ENCODE results near the gene SH3BP2.

GRCh38 chr4:2814627-2815270 is 21.9 kb downstream of the SH3BP2 start:
- TF ChIP-seq POLR2AphosphoS5 (IDR thresholded peaks at IDR 0.05) (no peak), CTCF (IDR thresholded peaks at IDR 0.05) (no peak)
